Measurements from ENCODE around the gene SYNE3.

SYNE3 gene

DNA sequence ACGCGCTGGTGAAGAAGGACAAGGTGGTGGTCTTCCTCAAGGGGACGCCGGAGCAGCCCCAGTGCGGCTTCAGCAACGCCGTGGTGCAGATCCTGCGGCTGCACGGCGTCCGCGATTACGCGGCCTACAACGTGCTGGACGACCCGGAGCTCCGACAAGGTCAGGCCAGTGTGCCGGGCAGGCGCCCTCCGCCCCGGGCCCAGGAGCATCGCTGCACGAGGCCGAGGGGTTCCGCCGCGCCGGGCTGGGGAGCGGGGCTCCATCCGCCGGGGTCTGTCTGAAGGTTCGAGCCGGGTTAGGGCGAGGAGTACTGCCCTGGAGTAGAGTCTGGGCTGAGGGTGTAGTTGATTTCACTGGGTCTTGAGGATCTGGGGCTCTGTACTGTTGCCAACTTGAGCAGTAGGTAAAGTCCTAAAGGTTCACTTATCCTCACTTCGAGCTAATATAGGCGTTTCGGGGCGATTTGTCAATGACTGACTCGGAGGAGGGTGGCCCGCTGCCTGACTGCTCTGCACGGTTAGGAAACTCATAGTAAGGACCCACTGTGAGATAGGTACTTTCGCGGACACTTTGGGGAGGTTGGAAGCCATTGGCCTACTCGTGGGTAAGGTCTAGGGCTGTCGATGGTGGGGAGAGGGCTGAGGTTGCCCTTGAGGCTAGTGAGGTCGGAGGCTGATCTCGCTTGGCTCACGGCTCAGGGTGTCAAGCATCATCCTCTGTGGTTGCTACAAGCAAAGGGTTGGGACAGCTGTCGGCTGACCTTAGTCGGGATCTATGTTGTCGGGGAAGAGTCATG is 19.0 kb upstream of the SYNE3 start:
- no peak for DNase-seq (ENCODE audit: low read depth)
- peak overlapping the region; percentile 85 for H3K4me3 ChIP-seq (replicated peaks; ENCODE audit: low read depth, low read length)
- TF ChIP-seq, protein P1, sequence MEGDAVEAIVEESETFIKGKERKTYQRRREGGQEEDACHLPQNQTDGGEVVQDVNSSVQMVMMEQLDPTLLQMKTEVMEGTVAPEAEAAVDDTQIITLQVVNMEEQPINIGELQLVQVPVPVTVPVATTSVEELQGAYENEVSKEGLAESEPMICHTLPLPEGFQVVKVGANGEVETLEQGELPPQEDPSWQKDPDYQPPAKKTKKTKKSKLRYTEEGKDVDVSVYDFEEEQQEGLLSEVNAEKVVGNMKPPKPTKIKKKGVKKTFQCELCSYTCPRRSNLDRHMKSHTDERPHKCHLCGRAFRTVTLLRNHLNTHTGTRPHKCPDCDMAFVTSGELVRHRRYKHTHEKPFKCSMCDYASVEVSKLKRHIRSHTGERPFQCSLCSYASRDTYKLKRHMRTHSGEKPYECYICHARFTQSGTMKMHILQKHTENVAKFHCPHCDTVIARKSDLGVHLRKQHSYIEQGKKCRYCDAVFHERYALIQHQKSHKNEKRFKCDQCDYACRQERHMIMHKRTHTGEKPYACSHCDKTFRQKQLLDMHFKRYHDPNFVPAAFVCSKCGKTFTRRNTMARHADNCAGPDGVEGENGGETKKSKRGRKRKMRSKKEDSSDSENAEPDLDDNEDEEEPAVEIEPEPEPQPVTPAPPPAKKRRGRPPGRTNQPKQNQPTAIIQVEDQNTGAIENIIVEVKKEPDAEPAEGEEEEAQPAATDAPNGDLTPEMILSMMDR (IDR thresholded peaks at IDR 0.05; ENCODE audit: low read length, missing control alignments): no peak

DNA sequence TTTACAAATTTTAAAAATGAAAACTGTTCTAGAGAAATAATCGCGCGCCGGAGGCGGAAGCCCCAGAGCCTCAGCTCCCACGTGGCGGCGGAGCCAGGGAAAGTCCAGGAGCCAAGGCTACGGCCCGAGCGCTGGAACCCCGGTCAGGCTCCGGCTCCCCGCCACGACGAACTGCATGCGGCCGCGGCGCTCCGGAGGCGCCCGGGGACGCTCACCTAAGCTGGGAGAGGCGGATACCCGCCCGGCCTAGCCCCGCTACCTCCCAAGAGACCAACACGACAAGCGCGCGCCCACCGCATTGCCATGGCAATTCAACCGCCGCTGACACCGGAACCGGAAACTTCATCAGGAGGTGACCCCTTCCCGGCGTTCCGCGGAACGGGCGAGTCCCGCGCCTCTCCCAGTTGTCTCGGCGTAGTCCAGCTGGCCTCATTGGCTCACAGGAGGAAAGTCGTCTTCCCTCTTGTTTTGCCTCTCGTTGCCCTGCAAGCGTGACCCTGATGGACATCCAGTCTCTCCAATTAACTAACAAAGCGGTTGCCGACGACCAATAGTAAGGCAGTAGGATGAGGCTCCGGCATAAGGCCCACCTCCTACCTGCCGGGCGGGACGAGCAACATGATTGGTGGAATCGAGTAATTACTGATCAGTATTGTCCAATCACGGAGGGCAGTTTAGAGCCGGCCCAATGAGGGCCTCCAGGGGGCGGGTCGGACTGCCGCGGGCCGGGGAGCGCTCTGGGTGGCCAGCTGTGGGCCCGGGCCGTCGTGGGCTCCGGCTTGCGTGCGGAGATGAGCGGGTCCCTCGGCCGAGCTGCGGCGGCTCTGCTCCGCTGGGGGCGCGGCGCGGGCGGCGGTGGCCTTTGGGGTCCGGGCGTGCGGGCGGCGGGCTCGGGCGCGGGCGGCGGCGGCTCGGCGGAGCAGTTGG is 18.1 kb upstream of the SYNE3 start, which contains the start of gene GLRX5:
TSS of gene GLRX5 (plus strand) at position 752 of the 927 bp plus-strand sequence. CDS start at position 792, 40 bp downstream.
- DNase-seq (ENCODE audit: low read depth): peak; percentile 100
- TF ChIP-seq, protein P1 (IDR thresholded peaks at IDR 0.05; ENCODE audit: low read length, missing control alignments): no peak
- peak within 1 kb of the TSS; percentile 85 for H3K4me3 ChIP-seq (replicated peaks; ENCODE audit: low read depth, low read length)

DNA sequence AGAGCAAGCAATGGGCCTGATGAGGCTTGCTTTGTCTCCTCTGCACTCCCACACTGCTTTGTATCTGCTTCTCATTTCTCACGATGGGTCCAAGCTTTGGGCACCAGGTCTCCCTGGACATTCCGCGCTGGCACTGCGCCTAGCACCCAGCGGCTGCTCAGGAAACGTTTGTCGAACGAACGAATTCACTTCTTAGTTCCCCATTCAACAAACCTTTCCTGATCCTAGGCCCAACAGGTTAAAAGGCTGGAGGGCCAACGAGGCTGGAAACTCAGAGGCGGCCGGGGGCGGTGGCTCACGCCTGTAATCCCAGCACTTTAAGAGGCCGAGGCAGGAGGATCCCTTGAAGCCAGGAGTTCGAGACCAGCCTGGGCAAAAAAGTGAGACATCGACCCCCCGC is 17.4 kb upstream of the SYNE3 start:
- peak overlapping the region; percentile 78 for H3K4me3 ChIP-seq (replicated peaks; ENCODE audit: low read depth, low read length)
- TF ChIP-seq, protein P1 (IDR thresholded peaks at IDR 0.05; ENCODE audit: low read length, missing control alignments): no peak
- DNase-seq (ENCODE audit: low read depth): no peak

DNA sequence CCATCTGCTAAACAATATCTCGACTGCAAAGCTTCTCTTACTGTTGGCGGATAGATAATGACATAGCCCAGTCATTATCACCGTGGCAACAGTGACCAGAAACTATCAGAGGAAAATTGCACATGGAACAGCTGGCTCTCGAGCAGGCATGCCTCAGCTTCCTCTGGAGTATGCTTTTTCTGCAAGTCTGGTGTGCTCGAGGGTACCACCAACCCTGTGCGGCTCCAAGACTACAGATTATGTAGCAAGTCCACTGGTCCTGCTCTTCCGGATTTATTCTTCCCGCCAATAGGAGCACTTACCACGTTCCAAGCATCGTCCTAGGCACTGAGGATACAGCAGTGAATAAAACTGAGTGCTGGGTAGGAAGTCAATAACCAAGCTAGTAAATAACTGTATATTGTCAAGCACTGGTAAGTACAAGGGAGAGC is 17.0 kb upstream of the SYNE3 start:
- TF ChIP-seq, protein P1 (IDR thresholded peaks at IDR 0.05; ENCODE audit: low read length, missing control alignments): no peak
- peak overlapping the region; percentile 78 for H3K4me3 ChIP-seq (replicated peaks; ENCODE audit: low read depth, low read length)

DNA sequence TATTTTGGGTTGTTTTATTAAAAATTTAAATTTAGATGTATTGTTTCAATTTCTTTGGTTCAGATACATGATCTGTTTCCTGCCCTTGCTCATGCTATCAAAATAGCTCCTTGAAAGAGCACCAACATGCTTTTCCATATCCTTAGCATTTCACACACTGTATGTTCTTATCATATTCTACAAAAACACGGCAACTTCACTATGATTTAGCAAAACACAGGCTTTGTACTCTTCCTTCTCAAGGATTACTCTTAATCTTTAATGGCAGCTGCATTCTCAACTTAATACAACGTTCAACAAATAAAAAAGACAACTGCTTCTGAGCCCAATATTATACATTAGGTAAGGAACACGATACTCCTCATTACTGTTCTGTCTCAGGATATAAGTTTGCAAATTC is 15.5 kb upstream of the SYNE3 start:
- DNase-seq (ENCODE audit: low read depth): no peak
- peak overlapping the region; percentile 78 for H3K4me3 ChIP-seq (replicated peaks; ENCODE audit: low read depth, low read length)
- TF ChIP-seq, protein P1 (IDR thresholded peaks at IDR 0.05; ENCODE audit: low read length, missing control alignments): no peak

More for the DNA sequence above, 17.0 kb upstream of the SYNE3 start:
- peak; percentile 59 for DNase-seq (ENCODE audit: low read depth)

DNA sequence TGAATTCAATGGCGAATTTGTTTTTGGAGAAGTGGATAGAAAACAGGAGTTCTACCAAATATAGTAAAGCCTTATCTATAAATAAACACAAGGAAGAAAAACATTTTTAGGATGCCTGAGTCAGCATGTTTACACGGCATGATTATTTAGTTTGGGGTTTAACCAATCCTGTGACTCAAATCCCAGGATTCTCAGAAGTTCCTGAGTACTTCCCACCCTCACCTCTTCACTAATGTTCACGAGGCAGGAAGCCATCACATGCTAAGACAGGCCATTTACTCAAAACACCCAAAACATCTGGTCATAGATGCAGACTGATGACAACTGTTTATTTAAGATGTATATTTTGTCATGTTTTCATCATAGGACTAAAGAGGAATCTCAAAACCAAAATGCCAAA is 15.0 kb upstream of the SYNE3 start:
- peak; percentile 82 for DNase-seq (ENCODE audit: low read depth)
- H3K4me3 ChIP-seq (replicated peaks; ENCODE audit: low read depth, low read length): no peak overlapping the region
- TF ChIP-seq, protein P1 (IDR thresholded peaks at IDR 0.05; ENCODE audit: low read length, missing control alignments): no peak
